ENCODE measurements around the gene MMP19. TPM values are rescaled to one million over a fixed set of nuclear protein-coding genes. Genes with fewer than 3 reads are reported as not detected.

MMP19 gene
- total RNA-seq, 4 donors from 2014 or later = 5.6 to 36.6 (median 11.4) TPM

GRCh38 chr12:55833056-55833455 is 9.7 kb downstream of the MMP19 start:
- TF ChIP-seq POLR2A (IDR thresholded peaks at IDR 0.05) = no peak
- no peak for TF ChIP-seq CTCF (IDR thresholded peaks at IDR 0.05)
- no peak overlapping the region for H3K27ac ChIP-seq
- H3K9me3 ChIP-seq = no peaks in the 10 kb centered on the region
- no peaks in the 10 kb centered on the region for H3K27me3 ChIP-seq
- H3K4me1 ChIP-seq = peaks cover 0 to 10% of the 10 kb centered on the region in 2 donors
- DNase-seq = no peak
- H3K4me3 ChIP-seq = no peak overlapping the region
- intact Hi-C loops (cut with DNase I; ENCODE audit: low total_unique reads) = no loop called here
- no peaks in the 10 kb centered on the region for H3K36me3 ChIP-seq

GRCh38 chr12:55831447-55831815 is 11.3 kb downstream of the MMP19 start:
- Histone ChIP-seq H3K36me3 (no peaks in the 10 kb centered on the region), H3K9me3 (no peaks in the 10 kb centered on the region), H3K27me3 (no peaks in the 10 kb centered on the region), H3K4me1 (peaks cover 0 to 12% of the 10 kb centered on the region in 2 donors), H3K4me3 (peak overlapping the region; percentile 66 to 98), H3K27ac (peak overlapping the region; percentile 94 to 95)
- no peak for DNase-seq
- intact Hi-C loops (cut with DNase I; ENCODE audit: low total_unique reads) = no loop called here
- no peak for TF ChIP-seq CTCF (IDR thresholded peaks at IDR 0.05)
- TF ChIP-seq POLR2A (IDR thresholded peaks at IDR 0.05) = no peak

- intact Hi-C loops (cut with DNase I; ENCODE audit: low total_unique reads) = no loop called here
- peaks cover 0 to 12% of the 10 kb centered on the region in 2 donors for H3K4me1 ChIP-seq
- no peaks in the 10 kb centered on the region for H3K36me3 ChIP-seq
- no peaks in the 10 kb centered on the region for H3K27me3 ChIP-seq
- TF ChIP-seq POLR2A (IDR thresholded peaks at IDR 0.05) (peak; percentile 60 to 85), CTCF (IDR thresholded peaks at IDR 0.05) (no peak)
- no peaks in the 10 kb centered on the region for H3K9me3 ChIP-seq
- H3K4me3 ChIP-seq = peak overlapping the region; percentile 66 to 98
- peak overlapping the region; percentile 94 to 95 for H3K27ac ChIP-seq
- DNase-seq = peak; percentile 85 to 86
Measured at GRCh38 chr12:55830601-55831446, 11.9 kb downstream of the MMP19 start.

GRCh38 chr12:55829967-55830600 is 12.7 kb downstream of the MMP19 start:
- TF ChIP-seq CTCF (IDR thresholded peaks at IDR 0.05) (no peak), POLR2A (IDR thresholded peaks at IDR 0.05) (no peak)
- Histone ChIP-seq H3K4me3 (peak overlapping the region; percentile 66 to 98), H3K4me1 (peaks cover 4 to 12% of the 10 kb centered on the region in 2 donors), H3K9me3 (no peaks in the 10 kb centered on the region), H3K27ac (peak overlapping the region; percentile 94 to 95), H3K27me3 (no peaks in the 10 kb centered on the region), H3K36me3 (no peaks in the 10 kb centered on the region)
- intact Hi-C loops (cut with DNase I; ENCODE audit: low total_unique reads) = loop anchor here (5.0 kb wide), 1 partner anchor 102 kb away; the partner anchor contains the start of gene DGKA
- peak; percentile 71 to 73 for DNase-seq

- Histone ChIP-seq H3K4me1 (peaks cover 4 to 12% of the 10 kb centered on the region in 2 donors), H3K9me3 (no peaks in the 10 kb centered on the region), H3K27me3 (no peaks in the 10 kb centered on the region), H3K27ac (peak overlapping the region; percentile 82 to 93), H3K36me3 (no peaks in the 10 kb centered on the region), H3K4me3 (peak overlapping the region in 1 of 2 donors; percentile 66)
- intact Hi-C loops (cut with DNase I; ENCODE audit: low total_unique reads) = loop anchor here (5.0 kb wide), 1 partner anchor 104 kb away; the partner anchor contains the start of gene DGKA
- DNase-seq = no peak
- TF ChIP-seq POLR2A (IDR thresholded peaks at IDR 0.05) (no peak), CTCF (IDR thresholded peaks at IDR 0.05) (no peak)
Measured at GRCh38 chr12:55828357-55828756, 14.4 kb downstream of the MMP19 start.
